GM19023 (cell line): Measurements from ENCODE around the gene RPL13.
A peak's percentile ranks its signal among the peaks of the same experiment; 100 is the strongest.

Source experiments
- ATAC-seq: cut with Tn5 transposase; IDR thresholded peaks from one replicate; pipeline ENCODE4 v1.9.1; 2021; ENCODE audit warnings: mild to moderate bottlenecking, moderate library complexity; ENCODE audit not compliant: unreplicated experiment

Gene RPL13

DNA sequence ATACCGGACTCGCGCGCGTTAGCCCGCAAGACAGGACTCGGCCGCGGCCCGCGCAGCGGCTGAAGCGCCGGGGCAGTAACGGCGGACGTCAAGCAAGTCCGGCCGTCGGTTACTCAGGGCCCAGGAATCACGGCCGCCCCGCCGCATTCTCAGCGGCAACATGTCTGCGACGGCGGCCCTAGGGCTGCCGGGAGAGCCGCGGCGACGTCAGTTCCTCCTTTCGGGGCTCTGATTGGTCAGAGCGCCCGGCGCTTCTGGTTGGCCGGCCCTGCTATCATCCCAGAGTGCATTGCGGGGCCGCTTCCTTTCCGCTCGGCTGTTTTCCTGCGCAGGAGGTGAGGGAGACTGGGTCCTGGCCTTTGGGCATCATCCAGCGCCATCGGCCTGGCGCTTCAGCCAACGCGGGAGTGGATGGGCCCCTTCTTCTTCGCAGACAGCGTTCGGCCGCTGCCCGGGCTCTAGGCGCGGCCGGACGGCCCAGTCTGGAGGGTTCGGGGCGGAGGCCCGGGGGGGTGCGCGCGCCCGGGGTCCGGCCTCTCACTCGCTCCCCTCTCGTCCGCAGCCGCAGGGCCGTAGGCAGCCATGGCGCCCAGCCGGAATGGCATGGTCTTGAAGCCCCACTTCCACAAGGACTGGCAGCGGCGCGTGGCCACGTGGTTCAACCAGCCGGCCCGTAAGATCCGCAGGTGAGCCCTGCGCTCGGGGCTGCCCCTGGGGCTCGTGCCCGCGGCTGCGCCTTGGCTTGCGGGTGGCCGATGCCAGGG, at the start of gene RPL13:
RPL13 (plus strand) TSS at position 305 of the 764 bp plus-strand sequence; CDS start at position 583, 278 bp downstream.
- peak; percentile 87 for ATAC-seq

DNA sequence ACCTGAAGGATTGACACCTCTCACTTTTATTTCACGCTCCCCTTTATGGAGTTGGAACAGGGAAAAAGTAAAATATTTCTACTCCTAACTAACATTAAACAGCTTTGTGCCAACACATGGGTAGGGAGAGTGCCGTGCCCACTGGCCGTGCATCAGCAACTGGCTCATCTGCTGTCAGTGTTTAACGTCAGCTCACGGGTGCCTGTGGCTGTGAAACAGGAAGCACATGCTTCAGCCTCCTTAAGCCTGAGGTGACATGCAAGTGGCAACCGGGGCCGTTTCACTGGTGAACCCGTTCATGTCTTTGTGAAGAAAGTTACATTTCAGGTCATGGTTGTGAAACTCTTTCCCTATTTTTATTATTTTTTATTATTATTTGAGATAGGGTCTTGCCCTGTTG, 49.1 kb upstream of the RPL13 start:
- ATAC-seq = no peak

DNA sequence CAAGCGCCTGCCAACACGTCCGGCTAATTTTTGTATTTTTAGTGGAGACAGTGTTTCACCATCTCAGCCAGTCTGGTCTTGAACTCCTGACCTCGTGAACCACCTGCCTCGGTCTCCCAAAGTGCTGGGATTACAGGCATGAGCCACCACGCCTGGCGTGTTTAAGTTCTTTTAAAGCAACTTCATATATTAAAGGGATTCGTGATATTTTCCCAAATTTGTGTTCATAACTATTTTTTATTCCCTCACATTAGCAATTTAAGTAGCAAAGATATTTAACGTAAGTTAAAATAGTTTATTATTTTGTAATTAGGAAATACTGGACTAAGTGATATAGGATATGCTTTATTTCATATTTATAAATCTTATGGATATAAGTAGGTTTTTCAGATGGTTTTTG, 48.0 kb upstream of the RPL13 start:
- no peak for ATAC-seq

DNA sequence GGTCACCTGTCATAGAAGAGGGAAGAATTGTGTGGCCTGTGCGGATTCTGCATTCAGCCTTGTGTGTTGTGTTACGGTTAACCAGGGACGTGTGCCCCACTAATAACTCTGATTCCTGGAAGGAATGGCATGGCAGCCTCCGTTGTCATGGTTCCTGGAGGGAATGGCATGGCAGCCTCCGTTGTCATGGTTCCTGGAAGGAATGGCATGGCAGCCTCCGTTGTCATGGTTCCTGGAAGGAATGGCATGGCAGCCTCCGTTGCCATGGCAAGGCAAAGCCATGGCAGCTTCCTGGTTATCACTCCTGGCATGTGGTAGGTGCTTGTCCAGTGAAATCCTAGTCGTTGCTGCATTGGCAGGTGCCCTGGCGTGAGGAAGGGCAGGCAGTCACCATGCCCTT, 43.4 kb upstream of the RPL13 start:
- ATAC-seq = no peak

DNA sequence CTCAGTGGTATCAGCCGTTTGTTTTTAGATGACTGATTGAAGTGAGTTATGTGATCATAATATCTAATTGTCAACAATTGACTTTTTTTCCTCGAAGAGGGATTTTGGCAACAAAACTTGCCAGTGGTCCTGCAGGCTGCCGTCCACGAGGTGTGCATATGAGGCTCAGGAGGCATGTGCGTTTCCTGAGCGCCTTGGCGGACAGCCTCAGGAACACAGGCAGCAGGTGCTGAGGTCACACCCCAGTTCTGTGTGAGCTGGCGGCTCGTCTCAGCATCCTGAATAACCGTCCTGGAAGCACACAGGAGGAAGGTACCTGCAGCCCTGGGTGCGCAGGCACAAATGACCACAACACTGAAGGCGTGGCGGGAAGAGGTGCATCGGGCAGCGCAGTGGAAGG, 40.6 kb upstream of the RPL13 start:
- ATAC-seq = no peak

DNA sequence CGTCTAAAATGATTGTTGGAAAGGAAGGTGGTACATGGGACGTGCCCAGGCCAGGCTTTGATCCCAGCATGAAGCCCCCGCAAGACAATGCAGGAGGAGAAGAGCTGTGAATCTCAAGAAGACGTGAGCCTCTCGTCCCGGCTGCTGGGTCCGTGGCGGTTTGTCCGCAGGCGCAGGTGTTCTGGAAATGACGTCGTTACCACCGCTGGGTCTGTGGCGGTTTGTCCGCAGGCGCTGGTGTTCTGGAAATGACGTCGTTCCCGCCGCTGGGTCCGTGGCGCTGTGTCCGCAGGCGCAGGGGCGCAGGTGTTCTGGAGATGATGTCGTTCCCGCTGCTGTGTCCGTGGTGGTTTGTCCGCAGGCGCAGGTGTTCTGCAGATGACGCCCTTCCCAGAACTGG, 38.2 kb upstream of the RPL13 start:
- no peak for ATAC-seq

DNA sequence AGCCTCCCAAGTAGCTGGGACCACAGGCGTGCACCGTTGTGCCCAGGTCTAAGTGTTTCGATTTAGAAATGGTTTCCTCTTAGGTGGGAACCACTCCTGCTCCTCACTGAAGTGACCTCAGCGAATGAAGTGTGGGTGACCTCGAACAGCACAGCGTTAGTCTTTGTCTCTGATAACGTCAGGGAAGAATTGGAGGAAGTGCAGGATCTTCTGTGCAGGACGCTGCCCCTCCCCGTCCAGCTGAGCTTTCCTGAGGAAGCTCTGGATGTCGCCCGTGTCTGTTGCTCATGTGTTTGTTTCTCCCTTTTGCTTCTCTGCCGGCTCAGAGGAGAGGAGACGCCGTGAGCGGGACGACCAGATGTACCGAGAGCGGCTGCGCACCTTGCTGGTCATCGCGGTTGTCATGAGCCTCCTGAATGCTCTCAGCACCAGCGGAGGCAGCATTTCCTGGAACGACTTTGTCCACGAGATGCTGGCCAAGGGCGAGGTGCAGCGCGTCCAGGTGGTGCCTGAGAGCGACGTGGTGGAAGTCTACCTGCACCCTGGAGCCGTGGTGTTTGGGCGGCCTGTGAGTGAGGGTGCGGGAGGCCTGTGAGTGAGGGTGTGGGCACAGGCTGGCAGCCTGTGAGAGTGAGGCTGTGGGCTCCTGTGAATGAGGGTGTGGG, 36.7 kb upstream of the RPL13 start:
- no peak for ATAC-seq

DNA sequence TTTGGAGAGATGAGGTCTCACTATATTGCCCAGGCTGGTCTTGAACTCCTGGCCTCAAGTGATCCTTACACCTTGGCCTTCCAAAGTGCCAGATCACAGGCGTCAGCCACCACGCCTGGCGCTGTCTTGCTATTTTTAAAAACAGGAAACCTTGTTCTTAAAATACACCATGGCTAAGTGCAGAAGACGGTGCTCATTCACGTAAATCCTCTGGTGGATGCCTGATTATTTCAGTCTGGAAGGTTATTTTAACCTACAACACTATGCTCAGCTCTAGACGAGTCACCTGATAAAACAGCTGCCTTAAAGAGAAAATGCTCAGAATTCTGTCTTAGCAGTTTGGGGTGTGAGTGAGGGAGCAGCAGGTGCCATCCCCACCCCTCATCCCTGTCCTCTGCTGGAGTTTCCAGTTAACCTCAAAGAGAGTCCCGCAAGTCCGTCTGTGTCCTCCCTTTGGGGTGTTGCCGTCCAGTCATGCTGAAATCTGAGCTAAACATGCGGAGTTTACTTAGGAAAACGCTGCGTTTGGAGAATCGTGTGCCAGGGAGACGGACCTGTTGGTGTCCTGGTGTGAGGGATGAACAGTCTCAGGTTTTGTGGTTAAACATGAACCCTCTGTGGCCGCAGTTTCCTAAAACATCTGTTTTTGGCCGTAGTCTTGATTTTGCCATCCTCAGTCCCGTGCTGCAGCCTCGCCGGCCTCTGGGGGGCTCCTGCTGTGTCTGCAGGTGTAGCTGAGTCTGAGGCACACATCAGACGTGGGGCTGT, 35.2 kb upstream of the RPL13 start:
- no peak for ATAC-seq

DNA sequence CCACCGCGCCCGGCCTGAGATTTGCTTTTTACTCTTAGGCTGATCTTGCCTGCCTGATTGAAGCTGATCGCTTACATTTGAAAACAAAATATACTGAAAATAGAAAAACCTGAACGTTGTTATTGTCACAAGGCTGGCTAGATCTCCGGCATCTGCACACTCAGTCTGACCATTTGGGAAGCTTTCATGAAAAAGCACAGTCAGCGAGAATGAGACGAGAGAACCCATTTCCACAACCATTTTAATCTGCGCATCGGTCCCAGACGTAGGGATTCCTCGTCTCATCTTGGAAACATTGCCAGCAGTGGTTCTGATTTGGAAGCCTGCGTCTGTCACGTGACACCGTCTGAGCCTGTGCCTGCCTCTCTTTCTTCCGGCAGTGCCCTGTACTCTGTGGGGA, 31.4 kb upstream of the RPL13 start:
- ATAC-seq = no peak

DNA sequence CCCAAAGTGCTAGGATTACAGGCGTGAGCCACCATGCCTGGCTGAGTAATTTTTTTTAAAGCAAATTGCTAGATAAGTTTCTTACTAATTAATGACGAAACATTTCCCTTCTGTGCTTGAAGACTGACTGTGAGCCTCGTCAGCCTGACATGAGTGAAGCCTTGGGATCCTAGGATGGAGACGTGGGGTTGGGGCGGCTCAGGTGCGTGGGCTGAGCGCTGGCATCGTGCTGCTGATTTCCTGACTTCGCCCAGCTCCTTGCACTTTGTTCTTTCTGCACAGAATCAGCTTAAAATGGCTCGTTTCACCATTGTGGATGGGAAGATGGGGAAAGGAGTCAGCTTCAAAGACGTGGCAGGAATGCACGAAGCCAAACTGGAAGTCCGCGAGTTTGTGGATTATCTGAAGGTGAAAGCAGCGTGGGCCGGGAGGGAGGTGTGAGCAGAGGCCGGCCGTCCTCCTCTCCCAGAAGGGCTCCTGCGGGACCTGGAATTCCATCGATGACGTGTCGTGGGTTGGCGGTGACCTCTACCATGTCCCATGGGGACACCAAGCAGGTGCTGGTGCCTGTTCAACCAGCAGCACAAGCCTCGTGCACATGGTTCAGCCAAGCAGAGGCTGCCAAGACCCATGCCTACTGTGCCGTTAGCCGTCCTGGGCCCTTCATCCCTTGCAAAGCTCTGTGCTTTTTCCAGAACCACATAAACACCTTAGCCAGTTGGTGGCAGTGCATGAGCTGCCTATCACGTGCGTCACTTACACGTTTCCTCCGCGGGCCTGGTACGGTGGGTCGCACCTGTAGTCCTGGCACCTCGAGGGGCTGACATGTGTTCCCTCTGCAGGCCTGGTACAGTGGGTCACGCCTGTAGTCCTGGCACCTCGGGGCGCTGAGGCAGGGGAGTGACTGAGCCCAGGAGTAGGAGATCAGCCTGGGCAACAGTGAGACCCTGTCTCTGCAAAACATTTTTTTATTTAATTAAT, 29.8 kb upstream of the RPL13 start:
- ATAC-seq = no peak

DNA sequence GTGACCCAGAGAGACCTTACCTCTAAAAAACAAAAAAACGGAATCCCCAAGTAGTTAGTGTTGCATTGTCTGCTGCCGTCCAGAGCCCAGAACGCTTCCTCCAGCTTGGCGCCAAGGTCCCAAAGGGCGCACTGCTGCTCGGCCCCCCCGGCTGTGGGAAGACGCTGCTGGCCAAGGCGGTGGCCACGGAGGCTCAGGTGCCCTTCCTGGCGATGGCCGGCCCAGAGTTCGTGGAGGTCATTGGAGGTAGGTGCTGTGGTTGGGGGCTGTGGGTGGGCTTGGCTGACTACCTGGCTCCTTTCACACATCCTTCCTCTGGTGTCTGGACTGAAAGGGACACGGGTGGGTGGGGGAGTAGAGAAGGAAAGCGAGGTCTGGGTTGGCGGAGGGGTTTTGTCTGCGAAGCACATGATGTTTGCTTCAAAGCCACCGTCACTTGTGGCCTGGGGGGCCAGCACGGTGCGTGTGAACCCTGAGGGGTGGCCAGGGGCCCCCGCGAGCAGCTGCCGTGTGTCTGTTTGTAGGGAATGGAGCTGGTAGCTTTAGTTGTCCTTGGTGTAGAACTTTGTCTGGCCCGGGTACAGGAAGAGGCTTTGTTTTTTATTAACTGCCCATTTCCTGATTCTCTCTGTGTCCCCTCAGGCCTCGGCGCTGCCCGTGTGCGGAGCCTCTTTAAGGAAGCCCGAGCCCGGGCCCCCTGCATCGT, 28.5 kb upstream of the RPL13 start:
- ATAC-seq = no peak

DNA sequence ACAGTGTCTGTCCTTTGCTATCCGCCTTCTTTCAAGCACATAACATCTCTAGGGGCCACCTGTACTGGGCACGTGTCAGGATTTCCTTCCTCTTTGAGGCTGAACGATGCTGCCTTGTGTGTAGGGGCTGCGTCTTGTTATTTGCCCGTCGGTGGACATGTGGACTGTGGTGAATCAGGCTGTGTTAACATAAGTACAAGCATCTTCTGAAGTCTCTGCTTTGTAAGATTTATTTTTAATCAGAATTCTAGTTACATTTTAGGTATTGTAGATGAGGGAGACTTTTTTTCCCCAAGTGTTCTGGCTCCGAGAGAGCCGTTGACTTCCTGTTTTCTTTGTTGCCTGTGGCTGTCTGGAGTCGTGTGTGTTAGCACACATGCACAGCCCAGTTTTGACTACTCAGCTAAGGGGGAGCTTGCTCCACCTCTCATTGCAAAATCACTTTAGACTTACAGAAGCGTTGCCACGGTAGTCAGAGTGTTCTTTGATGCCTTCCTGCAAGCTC, 26.2 kb upstream of the RPL13 start:
- ATAC-seq = no peak

DNA sequence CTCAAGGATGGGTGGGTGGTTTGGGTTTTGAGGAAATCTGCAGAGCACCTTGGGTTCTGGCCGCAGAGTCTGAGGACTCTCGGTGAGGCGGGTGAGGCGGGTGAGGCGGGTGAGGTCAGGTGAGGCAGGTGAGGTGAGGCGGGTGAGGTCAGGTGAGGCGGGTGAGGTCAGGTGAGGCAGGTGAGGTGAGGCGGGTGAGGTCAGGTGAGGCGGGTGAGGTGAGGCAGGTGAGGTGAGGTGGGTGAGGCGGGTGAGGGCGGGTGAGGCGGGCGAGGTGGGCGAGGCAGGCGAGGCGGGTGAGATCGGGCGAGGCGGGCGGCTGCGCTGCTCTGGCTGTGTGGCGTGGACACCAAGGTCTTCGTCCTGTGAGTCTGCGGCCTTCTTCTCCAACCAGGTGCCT, 24.1 kb upstream of the RPL13 start:
- ATAC-seq = no peak

DNA sequence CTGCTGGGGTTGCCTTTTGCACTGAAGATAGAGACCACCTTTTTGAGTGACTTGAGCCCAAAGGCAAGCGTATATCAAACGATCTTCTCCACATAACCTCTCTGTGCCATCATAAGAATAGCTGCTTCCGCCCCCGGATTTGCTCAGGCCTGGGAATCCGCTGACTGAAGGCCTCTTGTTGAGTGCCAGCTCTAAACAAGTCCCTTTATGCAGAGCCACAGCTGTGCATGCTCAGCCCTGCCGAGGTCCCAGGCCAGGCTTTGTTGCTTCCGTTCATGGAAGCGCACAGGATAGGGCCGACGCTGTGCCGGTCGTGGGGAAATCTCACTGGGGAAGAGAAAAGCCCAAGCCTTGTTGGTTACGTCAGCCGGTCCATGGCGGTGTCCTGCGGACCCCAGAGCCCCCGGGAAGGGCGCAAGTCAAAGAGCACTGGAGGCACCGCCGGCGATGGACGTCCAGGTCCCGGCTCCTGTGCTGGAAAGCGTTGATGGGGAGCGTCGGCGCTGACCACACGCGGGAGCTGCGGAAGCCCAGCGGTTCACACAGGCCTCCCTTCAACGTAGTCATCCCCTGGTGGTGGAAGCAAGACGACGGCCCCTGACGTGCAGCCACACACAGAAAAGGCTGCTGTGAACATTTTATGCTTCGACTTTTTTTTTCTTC, 23.5 kb upstream of the RPL13 start:
- ATAC-seq = no peak

DNA sequence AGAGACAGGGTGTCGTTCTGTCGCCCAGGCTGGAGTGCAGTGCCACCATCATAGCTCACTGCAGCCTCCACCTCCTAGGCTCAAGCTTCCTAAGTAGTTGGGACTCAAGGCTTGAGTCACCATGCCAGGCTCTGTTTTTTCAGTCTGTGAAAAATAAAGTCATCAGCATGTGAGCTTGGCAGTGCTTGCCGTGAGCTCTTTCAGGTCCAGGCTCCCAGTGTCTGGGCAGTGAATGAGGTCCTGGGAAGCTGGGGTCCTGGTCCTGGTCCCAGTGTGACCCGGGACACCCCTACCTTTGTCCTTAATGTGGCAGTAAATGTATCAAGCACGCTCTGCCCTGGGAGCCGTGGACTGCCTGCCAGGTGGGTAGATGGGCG, 22.9 kb upstream of the RPL13 start:
- no peak for ATAC-seq

DNA sequence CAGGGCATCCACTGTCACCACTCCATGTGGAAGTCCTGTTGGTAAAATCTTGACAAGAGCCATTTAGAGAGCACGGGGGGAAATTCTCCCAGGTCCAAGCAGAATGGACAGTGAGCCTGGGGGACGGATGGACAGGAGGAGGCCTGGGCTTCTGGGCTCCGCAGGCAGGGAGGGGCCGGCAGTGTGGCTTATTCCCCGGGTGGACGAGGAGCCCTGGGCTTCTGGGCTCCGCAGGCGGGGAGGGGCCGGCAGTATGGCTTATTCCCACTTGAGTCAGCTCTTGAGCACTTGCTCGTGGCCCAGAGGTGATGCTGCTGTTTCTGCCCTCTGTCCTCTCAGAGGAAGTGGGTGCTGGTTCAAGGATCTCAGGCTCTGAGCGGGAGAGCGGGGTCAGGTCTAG, 22.2 kb upstream of the RPL13 start:
- no peak for ATAC-seq

DNA sequence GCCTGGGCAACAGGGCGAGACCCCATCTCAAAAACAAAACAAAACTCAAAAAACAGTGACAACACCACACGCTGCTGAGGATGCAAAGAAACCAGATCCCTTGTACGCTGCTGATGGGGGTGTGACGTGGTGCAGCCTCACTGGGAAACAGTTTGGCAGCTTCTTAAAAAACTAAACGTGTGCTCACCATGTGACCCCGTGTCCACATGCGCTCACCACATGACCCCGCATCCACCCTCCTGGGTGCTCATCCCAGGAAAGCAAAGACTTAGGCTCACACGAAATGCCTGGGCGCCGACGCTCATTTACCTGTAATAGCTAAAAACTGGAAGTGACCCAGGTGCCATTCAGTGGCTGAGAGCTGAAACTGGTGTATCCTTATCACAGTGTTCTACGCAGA, 19.9 kb upstream of the RPL13 start:
- no peak for ATAC-seq

DNA sequence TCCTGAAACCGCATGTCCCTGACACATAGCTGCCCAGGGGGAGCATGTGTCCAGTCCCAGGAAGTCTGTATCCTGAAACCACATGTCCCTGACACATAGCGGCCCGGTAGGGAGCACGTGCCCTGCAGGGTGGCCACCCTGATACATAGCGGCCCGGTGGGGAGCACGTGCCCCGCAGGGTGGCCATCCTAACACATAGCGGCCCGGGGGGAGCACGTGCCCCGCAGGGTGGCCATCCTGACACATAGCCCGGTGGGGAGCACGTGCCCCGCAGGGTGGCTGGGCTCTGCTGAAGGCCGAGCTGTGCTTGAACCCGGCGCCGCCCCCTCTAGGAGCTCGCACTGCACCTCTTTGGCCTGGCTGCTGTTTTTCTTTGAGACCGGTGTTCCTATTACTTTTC, 18.7 kb upstream of the RPL13 start:
- no peak for ATAC-seq

DNA sequence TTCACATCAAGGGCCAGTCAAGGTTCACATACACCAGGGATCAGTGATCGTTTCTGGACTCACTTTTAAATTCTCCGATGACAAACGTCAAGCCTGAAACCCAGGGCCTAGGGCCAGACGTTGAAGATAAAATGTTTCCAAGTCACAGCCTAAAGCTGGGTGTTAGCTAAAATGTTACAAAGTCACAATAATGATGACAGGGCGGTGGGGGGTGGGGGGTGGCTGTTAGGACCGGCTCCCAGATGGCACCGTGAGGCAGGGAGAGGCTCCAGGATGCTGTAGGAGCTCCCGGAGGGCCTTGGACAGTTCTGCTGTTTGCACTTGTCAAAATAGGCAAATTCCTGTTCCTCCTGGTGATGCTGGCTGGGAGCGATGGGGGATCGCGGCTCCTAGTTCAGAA, 16.4 kb upstream of the RPL13 start:
- ATAC-seq = no peak

DNA sequence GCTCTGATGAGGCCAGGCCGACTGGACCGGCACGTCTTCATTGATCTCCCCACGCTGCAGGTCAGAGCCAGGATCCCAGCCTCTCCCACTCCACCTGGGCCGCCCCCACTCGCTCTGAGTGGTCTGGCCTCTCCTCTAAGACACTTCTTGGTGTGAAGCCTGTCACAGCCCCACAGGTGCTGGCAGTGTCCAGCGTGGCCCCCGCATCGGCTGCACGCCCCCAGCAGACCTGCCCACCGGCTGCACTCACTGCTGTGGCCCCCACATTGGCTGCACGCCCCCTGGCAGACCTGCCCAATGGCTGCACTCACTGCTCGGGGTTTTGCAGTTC, 15.8 kb upstream of the RPL13 start:
- no peak for ATAC-seq
